HFF-Myc (cell line): ENCODE results near the gene MCCD1.
"Not testable (repeated sequence)": the region's sequence is repeated elsewhere in the genome, so short reads cannot be mapped to it uniquely, and the experiment has no call there.

ENCODE experiments used
- DNase-seq: peaks from one replicate; pipeline ENCODE4 v3.0.0-alpha.2; 2011; ENCODE audit warnings: low read depth; ENCODE audit errors: extremely low read depth
- H3K4me3 ChIP-seq: replicated peaks from 2 replicates; pipeline ENCODE4 v1.5.1; 2011; ENCODE audit warnings: low read depth, mild to moderate bottlenecking, control low read depth, low read length
- TF ChIP-seq, protein P1 (sequence below): IDR thresholded peaks from 2 replicates; pipeline ENCODE4 v1.5.1; 2012; ENCODE audit warnings: mild to moderate bottlenecking, low read depth, low read length, control low read depth; ENCODE audit errors: missing control alignments

MCCD1 gene, protein sequence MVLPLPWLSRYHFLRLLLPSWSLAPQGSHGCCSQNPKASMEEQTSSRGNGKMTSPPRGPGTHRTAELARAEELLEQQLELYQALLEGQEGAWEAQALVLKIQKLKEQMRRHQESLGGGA

DNA sequence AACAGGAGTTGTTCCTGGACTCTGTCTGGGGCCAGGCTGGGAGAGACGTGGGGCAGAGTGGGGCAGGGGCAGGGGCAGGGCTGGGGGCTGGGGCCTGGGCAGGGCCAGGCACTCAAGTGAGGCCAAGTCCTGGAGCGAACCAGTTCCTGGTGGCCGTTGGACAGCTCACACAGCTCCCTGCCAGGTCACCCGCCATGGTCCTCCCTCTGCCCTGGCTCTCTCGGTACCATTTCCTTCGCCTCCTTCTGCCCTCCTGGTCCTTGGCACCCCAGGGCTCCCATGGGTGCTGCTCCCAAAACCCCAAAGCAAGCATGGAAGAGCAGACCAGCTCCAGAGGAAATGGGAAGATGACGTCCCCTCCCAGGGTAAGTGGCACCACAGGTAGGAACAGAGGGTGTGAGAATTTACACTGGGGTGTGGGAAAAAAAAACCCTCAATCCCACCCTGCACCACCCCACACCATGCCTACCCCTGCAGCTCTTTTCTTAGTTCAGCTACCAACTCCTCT, at the start of gene MCCD1:
Gene MCCD1, plus strand, starts transcription at position 142 of the 508 bp plus-strand sequence. Its CDS starts 53 bp downstream, at position 195.
- TF ChIP-seq, protein P1, sequence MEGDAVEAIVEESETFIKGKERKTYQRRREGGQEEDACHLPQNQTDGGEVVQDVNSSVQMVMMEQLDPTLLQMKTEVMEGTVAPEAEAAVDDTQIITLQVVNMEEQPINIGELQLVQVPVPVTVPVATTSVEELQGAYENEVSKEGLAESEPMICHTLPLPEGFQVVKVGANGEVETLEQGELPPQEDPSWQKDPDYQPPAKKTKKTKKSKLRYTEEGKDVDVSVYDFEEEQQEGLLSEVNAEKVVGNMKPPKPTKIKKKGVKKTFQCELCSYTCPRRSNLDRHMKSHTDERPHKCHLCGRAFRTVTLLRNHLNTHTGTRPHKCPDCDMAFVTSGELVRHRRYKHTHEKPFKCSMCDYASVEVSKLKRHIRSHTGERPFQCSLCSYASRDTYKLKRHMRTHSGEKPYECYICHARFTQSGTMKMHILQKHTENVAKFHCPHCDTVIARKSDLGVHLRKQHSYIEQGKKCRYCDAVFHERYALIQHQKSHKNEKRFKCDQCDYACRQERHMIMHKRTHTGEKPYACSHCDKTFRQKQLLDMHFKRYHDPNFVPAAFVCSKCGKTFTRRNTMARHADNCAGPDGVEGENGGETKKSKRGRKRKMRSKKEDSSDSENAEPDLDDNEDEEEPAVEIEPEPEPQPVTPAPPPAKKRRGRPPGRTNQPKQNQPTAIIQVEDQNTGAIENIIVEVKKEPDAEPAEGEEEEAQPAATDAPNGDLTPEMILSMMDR = no peak
- no peak within 1 kb of the TSS for H3K4me3 ChIP-seq
- no peak for DNase-seq

DNA sequence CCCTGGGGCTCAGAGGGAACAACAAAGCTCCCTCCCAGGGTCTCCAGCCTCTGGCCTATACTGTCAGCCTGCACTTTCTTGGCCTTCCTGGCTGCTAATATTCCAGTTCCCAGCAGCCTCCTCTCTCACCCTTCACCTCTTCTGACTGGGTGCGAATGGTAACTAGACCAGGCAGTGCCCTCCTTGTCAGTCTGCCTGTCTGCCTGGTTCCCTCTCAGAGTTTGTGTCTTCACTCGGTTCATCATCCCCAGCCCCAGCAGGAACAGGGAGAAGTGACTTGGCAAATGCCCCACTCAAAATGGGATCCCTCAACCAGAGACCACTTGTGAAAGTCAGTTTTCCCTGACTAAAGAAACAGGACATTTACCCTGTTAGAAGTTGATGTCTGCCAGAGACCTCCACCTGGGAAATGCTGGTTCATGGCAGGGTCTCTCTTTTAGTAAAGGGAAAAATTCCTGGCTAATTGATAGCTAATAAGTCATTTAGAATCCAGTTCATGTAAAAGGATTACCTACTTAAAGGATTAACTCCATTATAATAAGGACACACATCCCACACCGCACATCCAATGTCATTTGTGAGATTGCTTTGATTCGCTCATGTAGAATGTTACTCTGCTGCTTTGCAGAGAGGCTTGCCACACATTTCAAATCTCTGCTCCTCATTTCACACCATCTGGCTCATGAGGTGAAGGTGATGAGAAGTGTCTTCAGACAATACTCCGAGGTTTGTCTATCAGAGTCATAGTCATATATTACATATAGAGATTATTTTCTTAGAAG, 49.4 kb upstream of the MCCD1 start:
- no peak for DNase-seq
- TF ChIP-seq, protein P1 = no peak

DNA sequence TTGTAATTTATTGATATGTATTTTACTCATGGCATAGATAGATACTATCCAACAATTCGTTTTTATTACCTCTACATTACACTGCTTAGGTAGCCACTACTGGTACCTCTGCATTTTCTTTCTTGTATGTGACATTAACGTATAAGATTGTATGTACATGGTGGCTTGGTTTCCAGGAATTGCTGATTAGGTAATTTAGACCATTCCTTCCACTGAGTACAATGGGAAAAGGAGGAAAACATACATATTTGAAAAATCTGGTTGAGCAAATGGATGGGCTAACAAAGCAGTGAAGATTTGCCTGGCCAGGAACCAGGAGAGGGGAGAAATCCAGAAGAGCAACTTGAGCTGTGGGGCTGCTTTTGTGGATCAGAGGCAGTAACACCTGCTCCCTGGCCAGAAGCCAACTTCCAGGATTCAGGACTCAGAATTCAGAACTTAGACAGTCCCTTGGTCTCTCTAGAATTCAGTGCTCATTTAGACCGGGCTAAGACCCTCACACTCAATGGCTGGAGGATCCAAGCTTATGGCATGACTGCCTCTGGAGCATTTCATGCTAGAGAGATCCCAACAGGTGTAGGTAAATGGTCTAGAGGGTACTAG, 48.7 kb upstream of the MCCD1 start:
- H3K4me3 ChIP-seq = no peak overlapping the region
- no peak for DNase-seq
- TF ChIP-seq, protein P1 = no peak

More for the DNA sequence above, 49.4 kb upstream of the MCCD1 start:
- no peak overlapping the region for H3K4me3 ChIP-seq

DNA sequence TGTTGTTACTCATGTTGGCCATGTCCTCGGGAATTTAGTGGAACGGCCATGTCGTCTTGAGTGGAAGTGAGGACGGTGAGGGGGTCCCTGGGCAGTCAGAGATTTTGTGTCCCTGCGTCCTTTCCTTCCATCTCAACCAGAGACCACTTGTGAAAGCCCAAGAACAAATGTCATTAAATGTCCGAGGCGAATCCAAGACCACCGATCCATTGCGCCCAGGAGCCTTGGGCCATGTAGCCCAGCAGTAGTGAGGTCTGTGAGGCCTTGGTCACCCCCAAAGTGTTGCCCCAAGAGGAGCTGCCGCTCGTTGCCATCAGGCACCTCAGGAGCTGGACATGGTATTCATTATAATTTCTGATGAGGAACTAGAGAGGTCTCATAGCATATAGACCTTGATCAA, 48.2 kb upstream of the MCCD1 start:
- no peak for DNase-seq
- H3K4me3 ChIP-seq = no peak overlapping the region
- TF ChIP-seq, protein P1 = no peak

DNA sequence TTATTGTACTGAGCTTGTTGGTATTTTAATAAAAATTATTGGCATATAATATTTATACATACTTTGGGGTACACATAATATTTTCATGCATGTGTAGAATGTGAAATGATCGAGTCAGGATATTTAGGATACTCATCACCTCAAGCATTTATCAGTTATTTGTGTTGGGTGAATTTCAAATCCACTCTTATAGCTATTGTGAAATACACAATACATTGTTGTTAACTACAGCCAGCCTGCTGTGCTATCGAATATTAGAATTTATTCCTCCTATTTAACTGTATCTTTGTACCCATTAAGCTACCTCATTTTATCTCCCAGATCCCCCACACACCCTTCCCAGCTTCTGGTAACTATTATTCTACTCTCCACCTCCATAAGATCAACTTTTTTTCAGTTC, 45.4 kb upstream of the MCCD1 start:
- DNase-seq = no peak
- TF ChIP-seq, protein P1 = no peak
- H3K4me3 ChIP-seq = no peak overlapping the region

DNA sequence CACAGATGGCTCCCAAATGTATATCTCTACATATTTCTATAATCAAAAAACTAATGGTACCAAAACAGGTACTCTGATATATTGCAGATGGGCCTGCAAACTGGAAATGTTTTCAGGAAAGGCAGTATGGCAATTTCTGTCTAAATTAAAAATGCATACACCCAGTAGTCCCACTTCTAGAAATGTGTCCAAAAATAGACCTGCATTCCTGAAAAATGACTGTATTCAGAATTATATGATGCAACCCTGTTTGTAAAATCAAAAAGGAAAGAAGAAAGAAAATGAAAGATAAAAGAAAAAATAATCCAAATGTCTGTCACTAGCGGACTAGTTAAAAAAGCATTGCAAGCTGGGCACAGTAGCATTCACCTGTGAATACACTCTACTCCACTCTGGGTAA, 43.7 kb upstream of the MCCD1 start:
- no peak for DNase-seq
- TF ChIP-seq, protein P1 = no peak
- no peak overlapping the region for H3K4me3 ChIP-seq

DNA sequence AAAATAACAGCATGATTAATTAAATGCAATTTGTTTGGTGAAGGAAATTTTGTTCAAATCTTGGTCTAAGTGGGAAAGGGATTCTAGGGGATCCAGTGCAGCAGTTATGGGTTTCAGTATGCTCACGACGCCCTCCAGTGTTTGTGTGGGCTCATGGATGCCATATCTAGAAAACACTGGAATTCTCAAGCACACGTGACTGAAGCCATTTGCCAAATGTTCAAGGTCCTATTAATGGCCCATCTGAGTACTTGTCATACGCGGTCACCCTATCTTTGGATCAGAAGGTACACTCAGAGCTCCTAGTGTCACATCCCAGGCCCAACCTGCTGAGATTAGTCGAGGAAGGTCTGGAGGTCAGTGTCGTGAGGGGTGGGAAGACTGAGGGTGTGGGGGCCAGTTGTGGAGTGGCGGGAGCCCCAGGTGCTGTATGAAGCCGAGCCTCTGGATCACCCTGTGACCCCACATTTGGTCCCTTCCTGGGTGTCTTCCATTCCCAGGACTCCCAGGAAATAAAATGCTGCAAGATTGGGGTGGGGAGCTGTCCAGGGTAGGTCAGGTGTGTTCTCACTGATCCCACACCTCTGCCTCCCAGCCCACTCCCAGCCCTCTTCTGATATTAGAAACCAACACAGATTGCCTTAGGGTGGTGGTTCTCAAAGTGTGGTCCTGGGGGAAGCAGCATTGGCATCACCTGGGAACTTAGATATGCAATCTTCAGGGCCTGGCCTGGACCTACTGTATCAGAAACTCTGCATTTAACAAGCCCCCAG, 42.5 kb upstream of the MCCD1 start:
- not testable (repeated sequence) for DNase-seq, H3K4me3 ChIP-seq

DNA sequence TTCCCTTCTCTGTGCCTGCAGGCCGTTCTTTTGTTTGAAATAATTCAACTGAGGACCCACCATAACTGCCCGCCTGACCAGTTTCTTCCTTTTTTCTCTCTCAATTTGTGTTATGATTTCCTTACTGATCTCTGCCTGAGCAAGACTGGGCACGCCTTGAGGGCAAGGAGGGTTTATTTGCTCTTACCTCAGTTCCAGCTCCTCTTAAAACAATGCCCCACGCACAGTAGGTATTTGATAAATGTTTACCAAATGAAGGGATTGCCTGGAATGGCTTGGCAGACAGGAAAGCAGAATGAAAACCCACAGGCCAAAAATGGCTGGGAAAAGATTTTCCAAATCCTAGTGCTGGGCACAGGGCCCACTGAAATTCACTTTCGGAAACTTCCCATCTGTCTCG, 41.1 kb upstream of the MCCD1 start:
- not testable (repeated sequence) for DNase-seq, H3K4me3 ChIP-seq
